ENCODE results near the gene MED19. TPM values are rescaled to one million over a fixed set of nuclear protein-coding genes. Genes with fewer than 3 reads are reported as not detected.
A peak's percentile ranks its signal among the peaks of the same experiment; 100 is the strongest.

Gene MED19
- polyA plus RNA-seq, 3 donors = 7.1 to 11.3 (median 9.2) TPM

GRCh38 chr11:57657194-57658022, 54.6 kb downstream of the MED19 start, which contains the start of gene CLP1:
TSS of gene CLP1 (plus strand) at chr11:57657762. CDS start at chr11:57659477, 1,715 bp downstream.
- Mint-ChIP-seq H3K9me3 (no peaks in the 10 kb centered on the region), H3K4me1 (peaks cover 27% of the 10 kb centered on the region), H3K27me3 (ENCODE audit: low read depth in 3 of 3) (peaks cover 0 to 3% (median 0%) of the 10 kb centered on the region in 3 donors), H3K36me3 (peaks cover 29 to 33% of the 10 kb centered on the region in 2 donors), H3K4me3 (peak within 1 kb of the TSS; percentile 86 to 99), H3K27ac (peak within 1 kb of the TSS; percentile 91 to 97 (median 95))
- Histone ChIP-seq H2AFZ (ENCODE audit: insufficient read depth, low read depth, low read length, poor library complexity, severe bottlenecking) (peak within 1 kb of the TSS; percentile 99), H3K4me2 (replicated peaks; ENCODE audit: extremely low read depth, low read length, poor library complexity, severe bottlenecking) (peak within 1 kb of the TSS; percentile 88), H3K27ac (ENCODE audit: low read depth in 1 of 2, low read length in 2 of 2) (peak within 1 kb of the TSS; percentile 61 to 88), H4K20me1 (ENCODE audit: insufficient read depth, low read length) (peaks cover 14% of the 10 kb centered on the region), H3K9ac (ENCODE audit: insufficient read depth, low read length, poor library complexity, severe bottlenecking) (peak within 1 kb of the TSS; percentile 70), H3K9me3 (replicated peaks in 1 of 2; ENCODE audit: control insufficient read depth in 1 of 2, insufficient read depth in 1 of 2, low read length in 2 of 2) (no peaks in the 10 kb centered on the region), H3K4me3 (replicated peaks in 1 of 3; ENCODE audit: low read depth in 2 of 3, low read length in 3 of 3) (peak within 1 kb of the TSS; percentile 70 to 98 (median 89)), H3K27me3 (ENCODE audit: control insufficient read depth in 2 of 2, insufficient read depth in 2 of 2, low read length in 2 of 2) (no peaks in the 10 kb centered on the region), H3K79me2 (ENCODE audit: insufficient read depth, low read length) (peaks cover 39% of the 10 kb centered on the region), H3K36me3 (replicated peaks in 1 of 2; ENCODE audit: control insufficient read depth in 1 of 2, insufficient read depth in 2 of 2, low read length in 2 of 2) (peaks cover 28 to 32% of the 10 kb centered on the region in 2 donors), H3K4me1 (ENCODE audit: control insufficient read depth in 1 of 2, insufficient read depth in 2 of 2, low read length in 2 of 2) (peaks cover 35 to 39% of the 10 kb centered on the region in 2 donors)
- no peak for TF ChIP-seq CTCF (IDR thresholded peaks at IDR 0.05)
- WGBS (ENCODE audit: insufficient coverage) = under 1% methylated on average over 40 of the region's 45 CpGs
- intact Hi-C loops (cut with micrococcal nuclease) = loop anchor here in 1 of 2 donors (1.0 kb wide), 1 partner anchor 10 kb away; no protein-coding TSS in a partner anchor
- peak; percentile 97 to 98 (median 97) for DNase-seq

- Histone ChIP-seq H3K9me3 (replicated peaks in 1 of 2; ENCODE audit: control insufficient read depth in 1 of 2, insufficient read depth in 1 of 2, low read length in 2 of 2) (no peaks in the 10 kb centered on the region), H3K4me2 (replicated peaks; ENCODE audit: extremely low read depth, low read length, poor library complexity, severe bottlenecking) (peak overlapping the region; percentile 88), H3K27ac (ENCODE audit: low read depth in 1 of 2, low read length in 2 of 2) (peak overlapping the region; percentile 61 to 88), H4K20me1 (ENCODE audit: insufficient read depth, low read length) (peaks cover 14% of the 10 kb centered on the region), H3K36me3 (replicated peaks in 1 of 2; ENCODE audit: control insufficient read depth in 1 of 2, insufficient read depth in 2 of 2, low read length in 2 of 2) (peaks cover 23 to 27% of the 10 kb centered on the region in 2 donors), H3K79me2 (ENCODE audit: insufficient read depth, low read length) (peaks cover 39% of the 10 kb centered on the region), H2AFZ (ENCODE audit: insufficient read depth, low read depth, low read length, poor library complexity, severe bottlenecking) (peak overlapping the region; percentile 99), H3K27me3 (ENCODE audit: control insufficient read depth in 2 of 2, insufficient read depth in 2 of 2, low read length in 2 of 2) (no peaks in the 10 kb centered on the region), H3K4me3 (replicated peaks in 1 of 3; ENCODE audit: low read depth in 2 of 3, low read length in 3 of 3) (peak overlapping the region; percentile 51 to 98 (median 89)), H3K9ac (ENCODE audit: insufficient read depth, low read length, poor library complexity, severe bottlenecking) (peak overlapping the region; percentile 70), H3K4me1 (ENCODE audit: control insufficient read depth in 1 of 2, insufficient read depth in 2 of 2, low read length in 2 of 2) (peaks cover 38 to 41% of the 10 kb centered on the region in 2 donors)
- no peak for DNase-seq
- intact Hi-C loops (cut with micrococcal nuclease) = loop anchor here in 1 of 2 donors (1.0 kb wide), 1 partner anchor 10 kb away; no protein-coding TSS in a partner anchor
- H3K27me3 Mint-ChIP-seq (ENCODE audit: low read depth in 3 of 3) = peaks cover 0 to 3% (median 0%) of the 10 kb centered on the region in 3 donors
- peak overlapping the region; percentile 86 to 99 for H3K4me3 Mint-ChIP-seq
- H3K36me3 Mint-ChIP-seq = peaks cover 25 to 28% of the 10 kb centered on the region in 2 donors
- no CpG with 5 or more reads among the region's 5 CpGs for WGBS (ENCODE audit: insufficient coverage)
- no peaks in the 10 kb centered on the region for H3K9me3 Mint-ChIP-seq
- TF ChIP-seq CTCF (IDR thresholded peaks at IDR 0.05) = no peak
- H3K4me1 Mint-ChIP-seq = peaks cover 31% of the 10 kb centered on the region
- peak overlapping the region; percentile 51 to 97 (median 93) for H3K27ac Mint-ChIP-seq
These were observed 55.2 kb downstream of the MED19 start for GRCh38 chr11:57656885-57657193.

Small RNA genes within 50 kb of the gene (small RNA-seq; reads per million reads assigned to genes)
- not detected for gene TMX2-CTNND1 (ENCODE audit: insufficient read length, low read depth)

Other genes with a start within 250 kb of the MED19 start
- gene SLC43A1, start 196.5 kb downstream of the MED19 start, polyA plus RNA-seq = 1 to 10 TPM; 5.4 to 6.2 (median 5.8) TPM
- 10 to 100 TPM; 30.4 to 62.1 (median 58.3) TPM for gene TIMM10, start 181.5 kb downstream of the MED19 start, polyA plus RNA-seq
- not detected for gene SMTNL1, start 174.6 kb downstream of the MED19 start, polyA plus RNA-seq
- gene UBE2L6, start 144.5 kb downstream of the MED19 start, polyA plus RNA-seq = 100 to 1,000 TPM; 101 to 284 (median 268) TPM
- gene SERPING1, start 114.5 kb downstream of the MED19 start, polyA plus RNA-seq = 10 to 100 TPM in 1 of 3 donors, 1 to 10 TPM in 2; 7.3 to 10.8 (median 8.5) TPM
- under 1 TPM in 2 of 3 donors, not detected in 1; 0.36 to 0.56 TPM for gene YPEL4, start 62.3 kb downstream of the MED19 start, polyA plus RNA-seq
- gene CLP1, start 54.5 kb downstream of the MED19 start, polyA plus RNA-seq = 10 to 100 TPM in 2 of 3 donors, 1 to 10 TPM in 1; 7.6 to 17.9 (median 12.9) TPM
- 10 to 100 TPM; 28.6 to 37.9 (median 31.8) TPM for gene ZDHHC5, start 44.1 kb downstream of the MED19 start, polyA plus RNA-seq
- gene TMX2, start 378 bp upstream of the MED19 start, polyA plus RNA-seq = 10 to 100 TPM; 28.9 to 71.6 (median 52.9) TPM
- 100 to 1,000 TPM in 2 of 3 donors, 10 to 100 TPM in 1; 99.5 to 260 (median 206) TPM for gene SELENOH, start 29.3 kb upstream of the MED19 start, polyA plus RNA-seq
- gene BTBD18, start 39.6 kb upstream of the MED19 start, polyA plus RNA-seq = under 1 TPM in 1 of 3 donors, not detected in 2; 0.10 TPM
- gene CTNND1, start 49.6 kb upstream of the MED19 start, polyA plus RNA-seq = 10 to 100 TPM; 10.8 to 36.0 (median 13.7) TPM

Measured in CD14-positive monocyte (primary cell).